Glomerular visceral epithelial cell (primary cell): ENCODE measurements around the gene PPM1L.

Experiments
- DNase-seq: peaks from one replicate; pipeline ENCODE4 v3.0.0-alpha.2; 2016; ENCODE audit errors: extremely low spot score

PPM1L gene

GRCh38 chr3:160928183-160928726, 172.2 kb downstream of the PPM1L start:
- DNase-seq = no peak

- peak; percentile 1 for DNase-seq
Measured at GRCh38 chr3:160929595-160929994, 173.6 kb downstream of the PPM1L start.

GRCh38 chr3:160931474-160931873, 175.4 kb downstream of the PPM1L start:
- no peak for DNase-seq

- no peak for DNase-seq
Measured at GRCh38 chr3:160935413-160936095, 179.5 kb downstream of the PPM1L start.

- DNase-seq = peak; percentile 59
Measured at GRCh38 chr3:160941885-160942494, 186.0 kb downstream of the PPM1L start.

GRCh38 chr3:160943996-160944395, 188.0 kb downstream of the PPM1L start:
- DNase-seq = no peak

- DNase-seq = no peak
Measured at GRCh38 chr3:160945336-160945735, 189.3 kb downstream of the PPM1L start.

GRCh38 chr3:160948273-160948672, 192.2 kb downstream of the PPM1L start:
- DNase-seq = no peak

- DNase-seq = no peak
Measured at GRCh38 chr3:160949460-160949859, 193.4 kb downstream of the PPM1L start.

- DNase-seq = no peak
Measured at GRCh38 chr3:160950542-160950941, 194.5 kb downstream of the PPM1L start.

GRCh38 chr3:160950954-160951353, 194.9 kb downstream of the PPM1L start:
- no peak for DNase-seq

- DNase-seq = no peak
Measured at GRCh38 chr3:160951642-160952487, 195.8 kb downstream of the PPM1L start.

- DNase-seq = no peak
Measured at GRCh38 chr3:160953686-160954085, 197.7 kb downstream of the PPM1L start.

GRCh38 chr3:160956785-160957184, 200.8 kb downstream of the PPM1L start:
- peak; percentile 2 for DNase-seq

GRCh38 chr3:160960568-160960967, 204.5 kb downstream of the PPM1L start:
- no peak for DNase-seq

GRCh38 chr3:160963949-160964348, 207.9 kb downstream of the PPM1L start:
- no peak for DNase-seq

GRCh38 chr3:160968761-160969160, 212.7 kb downstream of the PPM1L start:
- DNase-seq = no peak

GRCh38 chr3:160973067-160973809, 217.2 kb downstream of the PPM1L start:
- no peak for DNase-seq

- no peak for DNase-seq
Measured at GRCh38 chr3:160977773-160978172, 221.7 kb downstream of the PPM1L start.

GRCh38 chr3:160980740-160981139, 224.7 kb downstream of the PPM1L start:
- DNase-seq = no peak

- DNase-seq = no peak
Measured at GRCh38 chr3:160981217-160981938, 225.3 kb downstream of the PPM1L start.
